AG10803 (cell line): ENCODE data around the gene ELK3.

ENCODE experiments used
- DNase-seq: peaks from one replicate; pipeline ENCODE4 v3.0.0; 2010; ENCODE audit warnings: low read depth
- H3K4me3 ChIP-seq: 2 replicates; pipeline ENCODE4 v1.5.1; 2011; ENCODE audit warnings: mild to moderate bottlenecking, low read length, control low read depth
- CTCF ChIP-seq: conservative IDR thresholded peaks from 2 replicates; pipeline ENCODE4 v1.5.1; 2011; ENCODE audit warnings: mild to moderate bottlenecking, low read length, control low read depth, inconsistent platforms

Gene ELK3

GRCh38 chr12:96239711-96240635 is 45.8 kb downstream of the ELK3 start:
- no peak; the same call in 1 of the 2 replicates for TF ChIP-seq CTCF
- H3K4me3 ChIP-seq = peak overlapping the region; percentile 21
- DNase-seq = peak; percentile 82

GRCh38 chr12:96240656-96241055 is 46.5 kb downstream of the ELK3 start:
- peak; percentile 72 for DNase-seq
- H3K4me3 ChIP-seq = no peak overlapping the region
- TF ChIP-seq CTCF = no peak

GRCh38 chr12:96241431-96241830 is 47.3 kb downstream of the ELK3 start:
- no peak overlapping the region for H3K4me3 ChIP-seq
- DNase-seq = no peak
- no peak for TF ChIP-seq CTCF

- TF ChIP-seq CTCF = no peak
- no peak overlapping the region for H3K4me3 ChIP-seq
- peak; percentile 98 for DNase-seq
Measured at GRCh38 chr12:96241846-96242256, 47.7 kb downstream of the ELK3 start.

- no peak for DNase-seq
- H3K4me3 ChIP-seq = no peak overlapping the region
- TF ChIP-seq CTCF = no peak
Measured at GRCh38 chr12:96242597-96242996, 48.4 kb downstream of the ELK3 start.

GRCh38 chr12:96244826-96245225 is 50.7 kb downstream of the ELK3 start:
- DNase-seq = no peak
- TF ChIP-seq CTCF = no peak
- no peak overlapping the region for H3K4me3 ChIP-seq

GRCh38 chr12:96246926-96247505 is 52.8 kb downstream of the ELK3 start:
- TF ChIP-seq CTCF = no peak
- DNase-seq = no peak
- no peak overlapping the region for H3K4me3 ChIP-seq
